GM21526 (cell line): ENCODE measurements around the gene AAMP.

Source experiments
- ATAC-seq: cut with Tn5 transposase; IDR thresholded peaks from one replicate; pipeline ENCODE4 v1.9.1; 2021; ENCODE audit warnings: moderate library complexity; ENCODE audit not compliant: unreplicated experiment, low FRiP score

The AAMP gene

GRCh38 chr2:218229239-218229638, 40.7 kb downstream of the AAMP start:
- peak; percentile 69 for ATAC-seq

- ATAC-seq: no peak
Observed at GRCh38 chr2:218228366-218229090, 41.4 kb downstream of the AAMP start.

GRCh38 chr2:218226903-218227302, 43.0 kb downstream of the AAMP start:
- ATAC-seq: no peak

GRCh38 chr2:218224186-218224585, 45.8 kb downstream of the AAMP start:
- no peak for ATAC-seq

GRCh38 chr2:218223046-218223445, 46.9 kb downstream of the AAMP start:
- no peak for ATAC-seq

- no peak for ATAC-seq
Observed at GRCh38 chr2:218221000-218221399, 48.9 kb downstream of the AAMP start.

GRCh38 chr2:218219934-218220333, 50.0 kb downstream of the AAMP start:
- no peak for ATAC-seq

GRCh38 chr2:218218268-218219185, 51.4 kb downstream of the AAMP start:
- ATAC-seq: peak; percentile 32

- peak; percentile 32 for ATAC-seq
Observed at GRCh38 chr2:218217360-218218267, 52.3 kb downstream of the AAMP start.

GRCh38 chr2:218216674-218217359, 53.1 kb downstream of the AAMP start, which contains the start of gene ARPC2:
TSS of gene ARPC2 (plus strand) at chr2:218217189. CDS start at chr2:218217471, 282 bp downstream.
- peak; percentile 67 for ATAC-seq

- ATAC-seq: no peak
Observed at GRCh38 chr2:218216336-218216673, 53.6 kb downstream of the AAMP start.
